Measurements from ENCODE around the gene PTGER4. TPM values are rescaled to one million over a fixed set of nuclear protein-coding genes. Genes with fewer than 3 reads are reported as not detected.

PTGER4 gene
- total RNA-seq, 1 donor from 2014 or later, result 107 TPM

- DNase-seq (ENCODE audit: low read depth, low spot score), result no peak
Measured at GRCh38 chr5:40669606-40670390, 9.9 kb upstream of the PTGER4 start.

- DNase-seq (ENCODE audit: low read depth, low spot score), result no peak
Measured at GRCh38 chr5:40672425-40672824, 7.3 kb upstream of the PTGER4 start.

GRCh38 chr5:40674661-40675235 is 5.0 kb upstream of the PTGER4 start:
- no peak for DNase-seq (ENCODE audit: low read depth, low spot score)

GRCh38 chr5:40675396-40676133 is 4.2 kb upstream of the PTGER4 start:
- DNase-seq (ENCODE audit: low read depth, low spot score), result no peak

- DNase-seq (ENCODE audit: low read depth, low spot score), result peak; percentile 75
Measured at GRCh38 chr5:40676613-40677343, 2.9 kb upstream of the PTGER4 start.

GRCh38 chr5:40677456-40677855 is 2.3 kb upstream of the PTGER4 start:
- DNase-seq (ENCODE audit: low read depth, low spot score), result no peak

GRCh38 chr5:40678026-40678425 is 1.7 kb upstream of the PTGER4 start:
- no peak for DNase-seq (ENCODE audit: low read depth, low spot score)

GRCh38 chr5:40678460-40679147 is 1.1 kb upstream of the PTGER4 start:
- DNase-seq (ENCODE audit: low read depth, low spot score), result no peak

- DNase-seq (ENCODE audit: low read depth, low spot score), result peak; percentile 73
Measured at GRCh38 chr5:40679148-40679912, 385 bp upstream of the PTGER4 start.

GRCh38 chr5:40680741-40681362 is 1.1 kb downstream of the PTGER4 start:
- no peak for DNase-seq (ENCODE audit: low read depth, low spot score)

GRCh38 chr5:40681363-40682153 is 1.8 kb downstream of the PTGER4 start:
- no peak for DNase-seq (ENCODE audit: low read depth, low spot score)

GRCh38 chr5:40682154-40683017 is 2.7 kb downstream of the PTGER4 start:
- DNase-seq (ENCODE audit: low read depth, low spot score), result no peak

- DNase-seq (ENCODE audit: low read depth, low spot score), result no peak
Measured at GRCh38 chr5:40683305-40683704, 3.6 kb downstream of the PTGER4 start.

GRCh38 chr5:40685193-40685592 is 5.5 kb downstream of the PTGER4 start:
- no peak for DNase-seq (ENCODE audit: low read depth, low spot score)

- no peak for DNase-seq (ENCODE audit: low read depth, low spot score)
Measured at GRCh38 chr5:40685976-40686486, 6.3 kb downstream of the PTGER4 start.

- no peak for DNase-seq (ENCODE audit: low read depth, low spot score)
Measured at GRCh38 chr5:40687321-40687720, 7.6 kb downstream of the PTGER4 start.

GRCh38 chr5:40688127-40688761 is 8.5 kb downstream of the PTGER4 start:
- DNase-seq (ENCODE audit: low read depth, low spot score), result peak; percentile 74

Data from pulmonary artery endothelial cell (primary cell).